Liver (tissue), 9 donors: ENCODE measurements around the gene CEP128. TPM values are rescaled to one million over a fixed set of nuclear protein-coding genes. Genes with fewer than 3 reads are reported as not detected.

Experiments used
- DNase-seq: peaks from one replicate; pipeline ENCODE4 v3.0.0-alpha.2; 2017; ENCODE audit warnings: low spot score
- H3K27ac ChIP-seq, 2 donors: one replicate each; pipeline ENCODE4 v1.7.0; 2013; ENCODE audit warnings: inconsistent platforms in 2 of 2, low read length in 2 of 2, control low read depth in 1 of 2, low read depth in 1 of 2, mild to moderate bottlenecking in 1 of 2
- H3K27me3 ChIP-seq, 4 donors: one replicate each; pipeline versions ENCODE4 v1.6.1 to v1.7.0; 2013; ENCODE audit warnings: low read length in 3 of 4, inconsistent platforms in 1 of 4, mild to moderate bottlenecking in 1 of 4, moderate library complexity in 1 of 4; ENCODE audit not compliant: control insufficient read depth in 4 of 4, insufficient read depth in 4 of 4
- H3K36me3 ChIP-seq, 4 donors: one replicate each; pipeline versions ENCODE4 v1.6.1 to v1.7.0; 2013; ENCODE audit warnings: low read length in 3 of 4, mild to moderate bottlenecking in 3 of 4, low read depth in 1 of 4, moderate library complexity in 1 of 4; ENCODE audit not compliant: control insufficient read depth in 4 of 4, insufficient read depth in 3 of 4
- H3K4me1 ChIP-seq, 4 donors: one replicate each; pipeline versions ENCODE4 v1.6.1 to v1.7.0; 2013; ENCODE audit warnings: low read length in 3 of 4, mild to moderate bottlenecking in 3 of 4, moderate library complexity in 1 of 4; ENCODE audit not compliant: control insufficient read depth in 4 of 4, insufficient read depth in 4 of 4
- H3K4me3 ChIP-seq, 3 donors: one replicate each; pipeline versions ENCODE4 v1.6.1 to v1.7.0; 2013; ENCODE audit warnings: low read length in 3 of 3, control low read depth in 1 of 3, low read depth in 1 of 3, mild to moderate bottlenecking in 1 of 3
- H3K9ac ChIP-seq, 2 donors: one replicate each; pipeline ENCODE4 v1.7.0; 2013; ENCODE audit warnings: low read length in 2 of 2, mild to moderate bottlenecking in 2 of 2, moderate library complexity in 2 of 2, control low read depth in 1 of 2, low read depth in 1 of 2
- H3K9me3 ChIP-seq, 4 donors: one replicate each; pipeline versions ENCODE4 v1.6.1 to v1.7.0; 2013; ENCODE audit warnings: low read length in 3 of 4; ENCODE audit not compliant: control insufficient read depth in 4 of 4
- ATF3 ChIP-seq: IDR thresholded peaks from 2 replicates; pipeline ENCODE4 v1.6.1; 2016; ENCODE audit warnings: antibody characterized with exemption
- CTCF ChIP-seq: fragments of 150-350 bp; IDR thresholded peaks from 2 replicates; pipeline ENCODE4 v1.5.1; 2017; ENCODE audit warnings: improper control_type of control experiment, low read depth, low read length; ENCODE audit not compliant: missing input control
- FOXA1 ChIP-seq: IDR thresholded peaks from 2 replicates; pipeline ENCODE4 v1.6.1; 2016; ENCODE audit warnings: antibody characterized with exemption
- GABPA ChIP-seq, 2 donors: IDR thresholded peaks in 1 of 2; conservative IDR thresholded peaks in 1 of 2; 2 replicates each; pipeline ENCODE4 v1.6.1; 2016; ENCODE audit warnings: antibody characterized with exemption in 2 of 2, mild to moderate bottlenecking in 1 of 2, moderate library complexity in 1 of 2
- HNF4A ChIP-seq, 2 donors: conservative IDR thresholded peaks; 2 replicates each; pipeline ENCODE4 v1.6.1; 2016; ENCODE audit warnings: antibody characterized with exemption in 2 of 2, mild to moderate bottlenecking in 2 of 2
- HNF4G ChIP-seq: IDR thresholded peaks from 2 replicates; pipeline ENCODE4 v1.6.1; 2016; ENCODE audit warnings: antibody characterized with exemption
- JUND ChIP-seq, 2 donors: IDR thresholded peaks; 2 replicates each; pipeline ENCODE4 v1.6.1; 2016; ENCODE audit warnings: antibody characterized with exemption in 2 of 2
- MAX ChIP-seq: IDR thresholded peaks from 2 replicates; pipeline ENCODE4 v1.6.1; 2016; ENCODE audit warnings: antibody characterized with exemption
- NR2F2 ChIP-seq: IDR thresholded peaks from 2 replicates; pipeline ENCODE4 v1.6.1; 2016; ENCODE audit warnings: antibody characterized with exemption
- RAD21 ChIP-seq, 2 donors: IDR thresholded peaks; 2 replicates each; pipeline ENCODE4 v1.6.1; 2016; ENCODE audit warnings: antibody characterized with exemption in 2 of 2, mild to moderate bottlenecking in 2 of 2
- REST ChIP-seq: IDR thresholded peaks from 2 replicates; pipeline ENCODE4 v1.6.1; 2016; ENCODE audit warnings: antibody characterized with exemption, mild to moderate bottlenecking
- RXRA ChIP-seq, 2 donors: IDR thresholded peaks; 2 replicates each; pipeline ENCODE4 v1.6.1; 2017 to 2018; ENCODE audit warnings: antibody characterized with exemption in 2 of 2, mild to moderate bottlenecking in 1 of 2
- YY1 ChIP-seq: IDR thresholded peaks from 2 replicates; pipeline ENCODE4 v1.6.1; 2016; ENCODE audit warnings: antibody characterized with exemption, mild to moderate bottlenecking
- ZBTB33 ChIP-seq: IDR thresholded peaks from 2 replicates; pipeline ENCODE4 v1.6.1; 2016; ENCODE audit warnings: antibody characterized with exemption
- WGBS: extraction: QIAGEN DNeasy Blood & Tissue Kit; methylation state at CpG from one replicate; pipeline ENCODE4 v1.1.7; 2013; 5-methylcytosine and 5-hydroxymethylcytosine counted together
- polyA plus RNA-seq, 2 donors: library from polyadenylated mRNA; stranded (reverse) in 1 of 2; unstranded in 1 of 2; fragments of 200-250 nt in 1 of 2; fragments of >200 nt in 1 of 2; fragmentation: Nextera tagmentation in 1 of 2; extraction: Ambion mirVana in 1 of 2; gene quantifications; one replicate each; pipeline versions ENCODE4 v1.2.1 to v1.2.3, GENCODE V29; 2013 to 2015
- total RNA-seq, 2 donors: library from RNA; depleted of rRNA; stranded (reverse); fragments of >200 nt; gene quantifications; one replicate each; pipeline ENCODE4 v1.2.3, GENCODE V29; 2014
- donor health status: healthy.
- donor health status: healthy.
- donor health status: healthy.
- donor health status: healthy.
- donor health status: healthy.

CEP128 gene
- total and polyA plus RNA-seq, 4 donors = 0.27 to 3.8 (median 1.4) TPM

- Histone ChIP-seq H3K27me3 (no peaks in the 10 kb centered on the region), H3K9me3 (no peaks in the 10 kb centered on the region), H3K36me3 (no peaks in the 10 kb centered on the region), H3K4me3 (no peak overlapping the region), H3K4me1 (peaks cover 1 to 17% (median 11%) of the 10 kb centered on the region in 4 donors), H3K27ac (no peak overlapping the region), H3K9ac (no peak overlapping the region)
- TF ChIP-seq JUND (IDR thresholded peaks at IDR 0.05) (no peak), FOXA1 (no peak), ATF3 (no peak), RAD21 (IDR thresholded peaks at IDR 0.05) (no peak)
- 92% methylated on average over 1 of the region's 1 CpG for WGBS
- no peak for DNase-seq
Observed at GRCh38 chr14:80946187-80946586, 4.6 kb upstream of the CEP128 start.

- no peak for TF ChIP-seq MAX
- TF ChIP-seq CTCF = no peak
- no peak for TF ChIP-seq YY1
- no peak for TF ChIP-seq RAD21 (IDR thresholded peaks at IDR 0.05)
- TF ChIP-seq GABPA (IDR thresholded peaks at IDR 0.05 in 1 of 2, conservative IDR thresholded peaks at IDR 0.05 in 1 of 2) = no peak
- TF ChIP-seq HNF4G = no peak
- no peak for TF ChIP-seq JUND (IDR thresholded peaks at IDR 0.05)
- TF ChIP-seq ZBTB33 = no peak
- no peak for TF ChIP-seq NR2F2
- TF ChIP-seq ATF3 = no peak
- TF ChIP-seq HNF4A (conservative IDR thresholded peaks at IDR 0.05) = no peak
- no peak for TF ChIP-seq REST
- TF ChIP-seq RXRA (IDR thresholded peaks at IDR 0.05) = no peak
- no peak overlapping the region for H3K9ac ChIP-seq
- no peak for DNase-seq
- H3K4me3 ChIP-seq = no peak overlapping the region
- H3K9me3 ChIP-seq = no peaks in the 10 kb centered on the region
- H3K4me1 ChIP-seq = peaks cover 1 to 22% (median 15%) of the 10 kb centered on the region in 4 donors
- no peaks in the 10 kb centered on the region for H3K27me3 ChIP-seq
- no peaks in the 10 kb centered on the region for H3K36me3 ChIP-seq
- 82% methylated on average over 5 of the region's 5 CpGs for WGBS
- no peak overlapping the region for H3K27ac ChIP-seq
Observed at GRCh38 chr14:80944861-80945617, 3.5 kb upstream of the CEP128 start.
